Smooth muscle cell (in vitro differentiated cells): ENCODE data around the gene NWD2. TPM values are rescaled to one million over a fixed set of nuclear protein-coding genes. Genes with fewer than 3 reads are reported as not detected.

Source experiments
- DNase-seq: peaks from one replicate; lab custom pipeline; 2025; ENCODE audit not compliant: unreplicated experiment; lab: John Stamatoyannopoulos, UW
- H2AFZ ChIP-seq: fragments of 200-600 bp; sonication (generic); 2 replicates; pipeline ENCODE4 v1.6.0; 2016; ENCODE audit warnings: antibody characterized with exemption, low read depth, mild to moderate bottlenecking
- H3F3A ChIP-seq: fragments of 200-600 bp; sonication (generic); 2 replicates; pipeline ENCODE4 v1.6.0; 2017; ENCODE audit warnings: antibody characterized with exemption, low read depth
- H3K27ac ChIP-seq: fragments of 200-600 bp; sonication (generic); 2 replicates; pipeline ENCODE4 v1.5.1; 2016; ENCODE audit warnings: low read depth, mild to moderate bottlenecking
- H3K27me3 ChIP-seq: fragments of 200-600 bp; sonication (generic); 2 replicates; pipeline ENCODE4 v1.6.1; 2016; ENCODE audit warnings: low read depth, mild to moderate bottlenecking
- H3K36me3 ChIP-seq: fragments of 200-600 bp; sonication (generic); 2 replicates; pipeline ENCODE4 v1.5.1; 2016; ENCODE audit warnings: low read depth
- H3K4me1 ChIP-seq: fragments of 200-600 bp; sonication (generic); 2 replicates; pipeline ENCODE4 v1.5.1; 2016; ENCODE audit warnings: low read depth
- H3K4me2 ChIP-seq: fragments of 200-600 bp; sonication (generic); 2 replicates; pipeline ENCODE4 v1.6.0; 2016; ENCODE audit warnings: mild to moderate bottlenecking
- H3K4me3 ChIP-seq: fragments of 200-600 bp; sonication (generic); 2 replicates; pipeline ENCODE4 v1.5.1; 2016; ENCODE audit warnings: mild to moderate bottlenecking
- H3K79me2 ChIP-seq: fragments of 200-600 bp; sonication (generic); 2 replicates; pipeline ENCODE4 v1.6.0; 2016; ENCODE audit warnings: low read depth, mild to moderate bottlenecking
- H3K9ac ChIP-seq: fragments of 200-600 bp; sonication (generic); 2 replicates; pipeline ENCODE4 v1.6.0; 2016; ENCODE audit warnings: low read depth
- H3K9me3 ChIP-seq: fragments of 200-600 bp; sonication (generic); replicated peaks from 2 replicates; pipeline ENCODE4 v1.5.1; 2016; ENCODE audit warnings: low read depth
- H4K20me1 ChIP-seq: fragments of 200-600 bp; sonication (generic); 2 replicates; pipeline ENCODE4 v1.6.0; 2016; ENCODE audit warnings: low read depth
- WGBS: methylation state at CpG from one replicate; pipeline ENCODE4 v1.1.7; 2016; ENCODE audit warnings: low lambda C conversion rate; 5-methylcytosine and 5-hydroxymethylcytosine counted together
- polyA plus RNA-seq: library from polyadenylated mRNA; unstranded; fragments of >200 nt; fragmentation: Nextera tagmentation; extraction: Ambion mirVana; gene quantifications from 2 replicates; pipeline ENCODE4 v1.2.1, GENCODE V29; 2016
- total RNA-seq: library from RNA; depleted of rRNA; stranded (reverse); fragments of >200 nt; gene quantifications from 2 replicates; pipeline ENCODE4 v1.2.3, GENCODE V29; 2014
- TF ChIP-seq, protein P1 (sequence below): fragments of 200-600 bp; sonication (generic); IDR thresholded peaks from 2 replicates; pipeline ENCODE4 v1.5.1; 2017; ENCODE audit warnings: borderline replicate concordance, mild to moderate bottlenecking, antibody characterized with exemption; ENCODE audit not compliant: insufficient read depth, poor library complexity, severe bottlenecking

The NWD2 gene
- total and polyA plus RNA-seq, 2 experiments from 2014 or later: not detected

DNA sequence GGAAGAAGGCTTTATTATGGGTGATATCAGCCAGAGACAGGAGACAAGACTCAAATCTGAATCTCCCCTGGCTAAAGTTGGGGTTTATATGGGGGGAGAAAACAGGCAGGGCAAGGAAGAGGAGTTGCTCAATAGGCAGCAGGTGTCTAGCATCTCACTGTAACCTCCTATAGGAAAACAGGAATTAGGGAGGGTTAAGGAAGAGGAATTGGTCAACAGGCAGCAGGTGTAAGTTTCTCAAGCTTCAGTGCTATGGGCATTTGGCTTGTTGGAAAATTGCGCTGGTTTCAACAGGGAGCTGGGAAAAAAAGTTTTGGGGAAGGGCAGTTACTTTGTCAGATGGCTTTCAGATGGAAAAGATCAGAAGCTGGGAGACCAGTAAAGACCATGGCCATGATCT is 206.4 kb downstream of the NWD2 start:
- Histone ChIP-seq H3F3A (no peaks in the 10 kb centered on the region), H3K27me3 (peaks cover 66% of the 10 kb centered on the region), H3K9ac (no peak overlapping the region), H3K79me2 (no peaks in the 10 kb centered on the region), H4K20me1 (no peaks in the 10 kb centered on the region), H3K27ac (no peak overlapping the region), H3K4me3 (no peak overlapping the region), H3K9me3 (no peaks in the 10 kb centered on the region), H2AFZ (no peak overlapping the region), H3K4me2 (no peak overlapping the region), H3K4me1 (peaks cover 7% of the 10 kb centered on the region), H3K36me3 (no peaks in the 10 kb centered on the region)
- WGBS: 100% methylated on average over 1 of the region's 1 CpG
- TF ChIP-seq, protein P1, sequence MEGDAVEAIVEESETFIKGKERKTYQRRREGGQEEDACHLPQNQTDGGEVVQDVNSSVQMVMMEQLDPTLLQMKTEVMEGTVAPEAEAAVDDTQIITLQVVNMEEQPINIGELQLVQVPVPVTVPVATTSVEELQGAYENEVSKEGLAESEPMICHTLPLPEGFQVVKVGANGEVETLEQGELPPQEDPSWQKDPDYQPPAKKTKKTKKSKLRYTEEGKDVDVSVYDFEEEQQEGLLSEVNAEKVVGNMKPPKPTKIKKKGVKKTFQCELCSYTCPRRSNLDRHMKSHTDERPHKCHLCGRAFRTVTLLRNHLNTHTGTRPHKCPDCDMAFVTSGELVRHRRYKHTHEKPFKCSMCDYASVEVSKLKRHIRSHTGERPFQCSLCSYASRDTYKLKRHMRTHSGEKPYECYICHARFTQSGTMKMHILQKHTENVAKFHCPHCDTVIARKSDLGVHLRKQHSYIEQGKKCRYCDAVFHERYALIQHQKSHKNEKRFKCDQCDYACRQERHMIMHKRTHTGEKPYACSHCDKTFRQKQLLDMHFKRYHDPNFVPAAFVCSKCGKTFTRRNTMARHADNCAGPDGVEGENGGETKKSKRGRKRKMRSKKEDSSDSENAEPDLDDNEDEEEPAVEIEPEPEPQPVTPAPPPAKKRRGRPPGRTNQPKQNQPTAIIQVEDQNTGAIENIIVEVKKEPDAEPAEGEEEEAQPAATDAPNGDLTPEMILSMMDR: no peak
- no peak for DNase-seq

DNA sequence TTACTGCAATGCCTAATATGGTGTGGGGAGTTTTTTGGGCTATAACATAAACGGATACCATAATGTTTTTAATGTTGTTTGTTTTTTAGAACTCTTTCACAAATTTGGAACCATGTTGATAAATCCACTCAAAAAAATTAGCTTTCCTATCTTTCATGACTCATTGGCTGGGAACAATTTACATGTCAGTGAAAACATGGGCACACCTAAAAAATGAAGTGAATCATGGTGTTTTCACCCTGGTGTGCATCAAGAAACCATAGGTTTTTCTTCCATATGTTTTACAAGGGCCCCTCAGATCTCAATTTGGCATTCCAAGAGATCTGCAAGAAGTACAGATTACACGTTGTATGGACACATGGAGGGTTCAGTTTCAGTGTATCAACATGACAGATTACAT is 207.1 kb downstream of the NWD2 start:
- 74% methylated on average over 2 of the region's 2 CpGs for WGBS
- TF ChIP-seq, protein P1: no peak

DNA sequence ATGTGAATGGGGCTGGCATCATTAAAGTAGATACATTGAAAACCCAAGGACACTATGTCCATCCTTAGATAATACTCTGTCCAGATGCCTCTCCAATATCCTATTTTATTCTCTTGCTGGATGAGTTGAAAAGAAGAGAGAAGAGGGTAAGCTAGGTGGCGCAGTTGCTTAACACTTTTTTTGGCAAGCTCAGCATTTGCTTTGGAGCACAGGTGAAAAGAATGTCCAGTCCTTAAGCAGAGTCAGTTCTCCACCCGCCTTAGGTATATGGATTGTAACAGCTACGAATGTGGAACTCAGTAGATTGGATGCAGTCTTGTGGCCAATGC is 208.4 kb downstream of the NWD2 start:
- peak overlapping the region; percentile 60 for H3K4me3 ChIP-seq
- no peak for DNase-seq
- no peaks in the 10 kb centered on the region for H3F3A ChIP-seq
- 3% methylated on average over 3 of the region's 3 CpGs for WGBS
- TF ChIP-seq, protein P1: peak; percentile 55
- H3K36me3 ChIP-seq: no peaks in the 10 kb centered on the region
- no peak overlapping the region for H3K27ac ChIP-seq
- no peaks in the 10 kb centered on the region for H3K79me2 ChIP-seq
- peaks cover 7% of the 10 kb centered on the region for H3K4me1 ChIP-seq
- H3K9me3 ChIP-seq: no peaks in the 10 kb centered on the region
- no peak overlapping the region for H3K9ac ChIP-seq
- H3K4me2 ChIP-seq: peak overlapping the region; percentile 94
- peaks cover 79% of the 10 kb centered on the region for H3K27me3 ChIP-seq
- H2AFZ ChIP-seq: no peak overlapping the region
- H4K20me1 ChIP-seq: no peaks in the 10 kb centered on the region

More for the DNA sequence above, 207.1 kb downstream of the NWD2 start:
- Histone ChIP-seq H4K20me1 (no peaks in the 10 kb centered on the region), H3F3A (no peaks in the 10 kb centered on the region), H3K4me2 (no peak overlapping the region), H3K79me2 (no peaks in the 10 kb centered on the region), H3K27me3 (peaks cover 73% of the 10 kb centered on the region), H3K27ac (no peak overlapping the region), H3K4me3 (no peak overlapping the region), H3K9ac (no peak overlapping the region), H2AFZ (no peak overlapping the region), H3K4me1 (peaks cover 7% of the 10 kb centered on the region), H3K36me3 (no peaks in the 10 kb centered on the region), H3K9me3 (no peaks in the 10 kb centered on the region)
- DNase-seq: no peak

DNA sequence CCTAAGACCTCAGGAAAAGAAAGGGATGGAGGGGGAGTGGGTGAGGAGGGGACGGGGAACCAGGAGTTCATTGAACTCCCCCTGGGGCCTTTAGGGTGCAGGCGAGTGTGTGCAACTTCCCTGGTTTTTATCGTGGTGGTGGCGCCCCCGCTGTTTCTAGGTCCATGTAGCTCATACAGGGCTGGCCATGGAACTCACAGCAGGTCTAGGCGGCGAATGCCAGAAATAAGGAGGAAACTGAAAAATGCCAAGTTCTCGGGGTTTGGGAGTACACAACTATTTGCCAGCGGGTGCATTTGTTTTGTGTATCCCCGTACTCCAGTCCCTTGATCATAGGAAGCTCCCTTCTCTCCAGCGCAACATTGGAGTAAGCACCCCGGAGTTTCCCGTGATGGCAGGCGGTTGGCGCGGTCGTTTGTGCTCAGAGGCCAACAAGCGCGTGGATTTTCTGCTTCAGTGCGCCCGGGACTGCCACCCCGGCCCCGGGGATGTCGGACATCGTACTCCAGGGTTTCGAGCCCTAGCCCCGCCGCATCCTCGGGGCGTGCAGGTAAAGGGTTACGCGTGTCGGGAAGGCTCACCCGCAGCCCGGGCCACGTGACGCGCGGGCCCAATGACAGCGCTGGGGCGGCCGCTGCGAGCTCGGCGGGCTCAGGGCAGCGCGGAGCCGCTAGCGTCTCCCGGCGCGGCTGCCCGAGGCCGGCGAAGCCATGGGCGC is 208.9 kb downstream of the NWD2 start:
- peak; percentile 8 for DNase-seq
- H3K9ac ChIP-seq: peak overlapping the region; percentile 22
- no peaks in the 10 kb centered on the region for H3F3A ChIP-seq
- H3K36me3 ChIP-seq: no peaks in the 10 kb centered on the region
- peak overlapping the region; percentile 94 for H3K4me2 ChIP-seq
- peaks cover 78% of the 10 kb centered on the region for H3K27me3 ChIP-seq
- TF ChIP-seq, protein P1: no peak
- peak overlapping the region; percentile 85 for H2AFZ ChIP-seq
- 2% methylated on average over 55 of the region's 56 CpGs for WGBS
- H3K9me3 ChIP-seq: no peaks in the 10 kb centered on the region
- H3K79me2 ChIP-seq: no peaks in the 10 kb centered on the region
- no peaks in the 10 kb centered on the region for H4K20me1 ChIP-seq
- H3K4me3 ChIP-seq: peak overlapping the region; percentile 60
- H3K27ac ChIP-seq: no peak overlapping the region
- H3K4me1 ChIP-seq: peaks cover 7% of the 10 kb centered on the region
